Measurements from ENCODE around the gene IPO13. TPM values are rescaled to one million over a fixed set of nuclear protein-coding genes. Genes with fewer than 3 reads are reported as not detected.

Gene IPO13
- total and polyA plus RNA-seq, 9 donors = 8.6 to 30.3 (median 20.8) TPM

GRCh38 chr1:43952731-43953346 is 6.1 kb downstream of the IPO13 start:
- Histone ChIP-seq H3K36me3 (no peaks in the 10 kb centered on the region), H3K9me3 (no peaks in the 10 kb centered on the region), H3K4me1 (ENCODE audit: insufficient read depth) (peaks cover 5% of the 10 kb centered on the region), H3K27me3 (no peaks in the 10 kb centered on the region), H3K27ac (no peak overlapping the region), H3K4me3 (no peak overlapping the region)
- no peak for DNase-seq
- TF ChIP-seq POLR2A (IDR thresholded peaks at IDR 0.05) = no peak
- TF ChIP-seq, protein P1, sequence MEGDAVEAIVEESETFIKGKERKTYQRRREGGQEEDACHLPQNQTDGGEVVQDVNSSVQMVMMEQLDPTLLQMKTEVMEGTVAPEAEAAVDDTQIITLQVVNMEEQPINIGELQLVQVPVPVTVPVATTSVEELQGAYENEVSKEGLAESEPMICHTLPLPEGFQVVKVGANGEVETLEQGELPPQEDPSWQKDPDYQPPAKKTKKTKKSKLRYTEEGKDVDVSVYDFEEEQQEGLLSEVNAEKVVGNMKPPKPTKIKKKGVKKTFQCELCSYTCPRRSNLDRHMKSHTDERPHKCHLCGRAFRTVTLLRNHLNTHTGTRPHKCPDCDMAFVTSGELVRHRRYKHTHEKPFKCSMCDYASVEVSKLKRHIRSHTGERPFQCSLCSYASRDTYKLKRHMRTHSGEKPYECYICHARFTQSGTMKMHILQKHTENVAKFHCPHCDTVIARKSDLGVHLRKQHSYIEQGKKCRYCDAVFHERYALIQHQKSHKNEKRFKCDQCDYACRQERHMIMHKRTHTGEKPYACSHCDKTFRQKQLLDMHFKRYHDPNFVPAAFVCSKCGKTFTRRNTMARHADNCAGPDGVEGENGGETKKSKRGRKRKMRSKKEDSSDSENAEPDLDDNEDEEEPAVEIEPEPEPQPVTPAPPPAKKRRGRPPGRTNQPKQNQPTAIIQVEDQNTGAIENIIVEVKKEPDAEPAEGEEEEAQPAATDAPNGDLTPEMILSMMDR (IDR thresholded peaks at IDR 0.05) = no peak
- intact Hi-C loops (cut with DNase I) = no loop called here
- 56 to 69% (median 59%) methylated on average over 8 of the region's 8 CpGs for WGBS, 3 donors

DNA sequence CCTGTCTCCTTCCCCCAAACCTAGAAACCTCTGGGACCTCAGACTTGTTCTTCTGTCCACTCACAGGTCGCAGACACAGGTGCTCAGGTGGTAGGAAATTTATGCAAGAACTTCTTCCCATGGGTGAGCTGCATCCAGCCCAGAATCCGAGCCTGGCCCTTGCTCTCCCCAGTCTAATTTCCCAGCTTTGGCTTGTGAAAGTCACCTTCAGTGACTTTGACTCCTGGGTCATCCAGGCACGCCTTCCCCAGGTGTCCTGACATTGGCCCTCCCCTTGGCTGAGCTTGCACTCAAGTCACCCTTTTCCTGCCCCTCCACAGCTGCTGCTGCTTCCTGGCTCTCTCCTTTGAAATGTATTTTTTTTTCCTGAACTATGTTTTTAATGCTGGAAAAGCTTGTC is 6.6 kb downstream of the IPO13 start:
- intact Hi-C loops (cut with DNase I) = no loop called here
- Histone ChIP-seq H3K27me3 (no peaks in the 10 kb centered on the region), H3K4me1 (ENCODE audit: insufficient read depth) (peaks cover 3% of the 10 kb centered on the region), H3K27ac (no peak overlapping the region), H3K9me3 (no peaks in the 10 kb centered on the region), H3K4me3 (no peak overlapping the region), H3K36me3 (no peaks in the 10 kb centered on the region)
- no peak for DNase-seq
- WGBS, 3 donors = 52 to 65% (median 56%) methylated on average over 3 of the region's 3 CpGs
- no peak for TF ChIP-seq EP300 (IDR thresholded peaks at IDR 0.05)
- TF ChIP-seq POLR2A (IDR thresholded peaks at IDR 0.05) = no peak
- TF ChIP-seq, protein P1 (IDR thresholded peaks at IDR 0.05) = no peak

GRCh38 chr1:43954036-43954435 is 7.3 kb downstream of the IPO13 start:
- no peak overlapping the region for H3K27ac ChIP-seq
- DNase-seq = no peak
- H3K4me1 ChIP-seq (ENCODE audit: insufficient read depth) = no peaks in the 10 kb centered on the region
- H3K9me3 ChIP-seq = no peaks in the 10 kb centered on the region
- no peaks in the 10 kb centered on the region for H3K36me3 ChIP-seq
- 68 to 75% (median 74%) methylated on average over 5 of the region's 5 CpGs for WGBS, 3 donors
- intact Hi-C loops (cut with DNase I) = no loop called here
- H3K27me3 ChIP-seq = no peaks in the 10 kb centered on the region
- no peak overlapping the region for H3K4me3 ChIP-seq
- TF ChIP-seq EP300 (IDR thresholded peaks at IDR 0.05) = no peak
- TF ChIP-seq POLR2A (IDR thresholded peaks at IDR 0.05) = no peak
- TF ChIP-seq, protein P1 (IDR thresholded peaks at IDR 0.05) = no peak

DNA sequence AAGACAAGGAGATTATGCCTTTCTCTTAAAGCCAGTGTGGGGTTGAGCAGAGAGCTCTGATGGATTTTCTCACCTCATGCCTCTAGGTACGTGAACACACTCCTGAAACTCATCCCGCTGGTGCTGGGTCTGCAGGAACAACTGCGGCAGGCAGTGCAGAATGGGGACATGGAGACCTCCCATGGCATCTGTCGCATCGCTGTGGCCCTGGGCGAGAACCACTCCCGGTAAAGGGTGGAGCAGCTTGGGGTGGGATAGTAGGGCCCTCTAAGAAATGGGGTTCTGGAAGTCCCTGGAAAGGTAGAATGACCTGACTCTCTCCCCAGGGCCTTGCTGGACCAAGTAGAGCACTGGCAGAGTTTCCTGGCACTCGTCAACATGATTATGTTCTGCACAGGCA is 9.5 kb downstream of the IPO13 start:
- Histone ChIP-seq H3K4me3 (no peak overlapping the region), H3K36me3 (no peaks in the 10 kb centered on the region), H3K9me3 (no peaks in the 10 kb centered on the region), H3K27ac (no peak overlapping the region), H3K4me1 (ENCODE audit: insufficient read depth) (no peaks in the 10 kb centered on the region), H3K27me3 (no peaks in the 10 kb centered on the region)
- WGBS, 3 donors = 95 to 97% (median 95%) methylated on average over 8 of the region's 8 CpGs
- intact Hi-C loops (cut with DNase I) = no loop called here
- DNase-seq = no peak
- TF ChIP-seq, protein P1 (IDR thresholded peaks at IDR 0.05) = no peak
- no peak for TF ChIP-seq EP300 (IDR thresholded peaks at IDR 0.05)
- no peak for TF ChIP-seq POLR2A (IDR thresholded peaks at IDR 0.05)
